Loucy (cell line): ENCODE results near the gene MACROD1.

Source experiments
- H2AFZ ChIP-seq: fragments of 200-600 bp; sonication (generic); 2 replicates; pipeline ENCODE4 v1.6.0; 2016; ENCODE audit warnings: antibody characterized with exemption, mild to moderate bottlenecking, low read length, moderate library complexity
- H3F3A ChIP-seq: fragments of 200-600 bp; 2 replicates; pipeline ENCODE4 v1.6.0; 2016; ENCODE audit warnings: antibody characterized with exemption, low read depth, mild to moderate bottlenecking
- H3K27me3 ChIP-seq: fragments of 200-600 bp; sonication (generic); 2 replicates; pipeline ENCODE4 v1.6.1; 2014; ENCODE audit warnings: low read length, mild to moderate bottlenecking; ENCODE audit not compliant: insufficient read depth, poor library complexity, severe bottlenecking
- H3K36me3 ChIP-seq: fragments of 200-600 bp; sonication (generic); 2 replicates; pipeline ENCODE4 v1.6.1; 2016; ENCODE audit warnings: low read length; ENCODE audit not compliant: insufficient read depth
- H3K4me1 ChIP-seq: fragments of 200-600 bp; sonication (generic); 2 replicates; pipeline ENCODE4 v1.5.1; 2014; ENCODE audit warnings: low read length, mild to moderate bottlenecking; ENCODE audit not compliant: insufficient read depth, poor library complexity, severe bottlenecking
- H3K4me2 ChIP-seq: fragments of 200-600 bp; sonication (generic); 2 replicates; pipeline ENCODE4 v1.6.0; 2014; ENCODE audit warnings: antibody characterized with exemption, low read length, low read depth, mild to moderate bottlenecking; ENCODE audit not compliant: poor library complexity, severe bottlenecking
- H3K4me3 ChIP-seq: fragments of 200-600 bp; sonication (generic); 2 replicates; pipeline ENCODE4 v1.5.1; 2014; ENCODE audit warnings: low read length, mild to moderate bottlenecking, mixed read lengths; ENCODE audit not compliant: poor library complexity, severe bottlenecking
- H3K79me2 ChIP-seq: fragments of 200-600 bp; sonication (generic); 2 replicates; pipeline ENCODE4 v1.6.1; 2014; ENCODE audit warnings: low read length; ENCODE audit not compliant: insufficient read depth
- H3K9ac ChIP-seq: fragments of 200-600 bp; sonication (generic); 2 replicates; pipeline ENCODE4 v1.6.0; 2014; ENCODE audit warnings: mild to moderate bottlenecking, low read depth, low read length, moderate library complexity; ENCODE audit not compliant: poor library complexity, severe bottlenecking
- H3K9me2 ChIP-seq: fragments of 200-600 bp; sonication (generic); replicated peaks from 2 replicates; pipeline ENCODE4 v1.6.1; 2016; ENCODE audit warnings: low read depth, low read length, mixed read lengths
- H3K9me3 ChIP-seq: fragments of 200-600 bp; sonication (generic); 2 replicates; pipeline ENCODE4 v1.6.1; 2014; ENCODE audit warnings: mild to moderate bottlenecking, antibody characterized with exemption, low read length, low read depth; ENCODE audit not compliant: insufficient read depth
- H4K20me1 ChIP-seq: fragments of 200-600 bp; sonication (generic); 2 replicates; pipeline ENCODE4 v1.6.0; 2014; ENCODE audit warnings: antibody characterized with exemption, low read length, mild to moderate bottlenecking; ENCODE audit not compliant: insufficient read depth, poor library complexity, severe bottlenecking
- EZH2phosphoT487 ChIP-seq: fragments of 200-600 bp; IDR thresholded peaks from 2 replicates; pipeline ENCODE4 v1.6.1; 2018; ENCODE audit warnings: antibody characterized with exemption, mild to moderate bottlenecking, moderate library complexity, borderline replicate concordance
- TF ChIP-seq, protein P1 (sequence below): fragments of 200-600 bp; sonication (generic); conservative IDR thresholded peaks from 2 replicates; pipeline ENCODE4 v1.5.1; 2014; ENCODE audit warnings: mild to moderate bottlenecking, antibody characterized with exemption, low read length

Gene MACROD1

DNA sequence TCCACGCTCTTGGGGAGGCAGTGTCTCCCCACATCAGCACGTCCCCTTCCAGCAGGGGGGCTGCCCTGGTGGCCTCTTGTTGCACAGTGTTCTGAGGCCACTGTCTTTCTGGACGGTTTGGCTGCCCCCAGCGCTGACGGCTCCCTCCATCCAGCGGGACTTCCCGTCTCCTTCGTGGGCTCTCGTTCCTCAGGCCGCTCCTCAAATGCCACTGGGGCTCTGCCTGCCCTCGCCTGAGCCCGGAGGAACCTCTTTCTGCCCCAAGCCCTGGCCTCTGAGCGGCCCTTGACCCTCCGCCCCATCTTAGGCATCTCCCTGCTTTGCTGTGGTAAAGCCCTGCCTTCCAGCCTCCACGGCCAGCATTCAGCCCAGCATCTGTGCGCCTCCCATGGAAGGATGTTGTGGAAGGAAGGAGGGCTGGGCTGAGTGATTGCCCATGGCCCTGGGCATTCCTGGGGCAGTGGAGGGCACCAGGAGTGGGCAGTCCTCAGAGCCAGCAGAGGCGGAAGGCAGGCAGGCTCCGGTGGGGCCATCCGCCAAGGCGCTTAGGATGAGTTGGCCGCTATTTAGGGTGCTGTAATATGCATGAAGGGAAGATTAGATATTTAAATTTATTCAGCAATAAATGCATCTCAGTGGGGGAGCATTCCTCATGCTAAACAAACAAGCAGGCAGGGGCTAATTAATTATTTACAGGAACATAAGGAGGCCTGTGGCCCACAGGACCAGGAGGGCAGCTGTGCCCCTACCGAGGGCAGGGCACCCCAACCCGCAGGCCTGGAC lies 161.9 kb downstream of the MACROD1 start:
- H3K9ac ChIP-seq = no peak overlapping the region
- no peak overlapping the region for H2AFZ ChIP-seq
- no peak overlapping the region for H3K4me2 ChIP-seq
- no peaks in the 10 kb centered on the region for H3K27me3 ChIP-seq
- peaks cover 7% of the 10 kb centered on the region; the same call in 1 of the 2 replicates for H3K36me3 ChIP-seq
- H4K20me1 ChIP-seq = peaks cover 6% of the 10 kb centered on the region
- H3K9me2 ChIP-seq = no peaks in the 10 kb centered on the region
- no peaks in the 10 kb centered on the region for H3K79me2 ChIP-seq
- TF ChIP-seq, protein P1, sequence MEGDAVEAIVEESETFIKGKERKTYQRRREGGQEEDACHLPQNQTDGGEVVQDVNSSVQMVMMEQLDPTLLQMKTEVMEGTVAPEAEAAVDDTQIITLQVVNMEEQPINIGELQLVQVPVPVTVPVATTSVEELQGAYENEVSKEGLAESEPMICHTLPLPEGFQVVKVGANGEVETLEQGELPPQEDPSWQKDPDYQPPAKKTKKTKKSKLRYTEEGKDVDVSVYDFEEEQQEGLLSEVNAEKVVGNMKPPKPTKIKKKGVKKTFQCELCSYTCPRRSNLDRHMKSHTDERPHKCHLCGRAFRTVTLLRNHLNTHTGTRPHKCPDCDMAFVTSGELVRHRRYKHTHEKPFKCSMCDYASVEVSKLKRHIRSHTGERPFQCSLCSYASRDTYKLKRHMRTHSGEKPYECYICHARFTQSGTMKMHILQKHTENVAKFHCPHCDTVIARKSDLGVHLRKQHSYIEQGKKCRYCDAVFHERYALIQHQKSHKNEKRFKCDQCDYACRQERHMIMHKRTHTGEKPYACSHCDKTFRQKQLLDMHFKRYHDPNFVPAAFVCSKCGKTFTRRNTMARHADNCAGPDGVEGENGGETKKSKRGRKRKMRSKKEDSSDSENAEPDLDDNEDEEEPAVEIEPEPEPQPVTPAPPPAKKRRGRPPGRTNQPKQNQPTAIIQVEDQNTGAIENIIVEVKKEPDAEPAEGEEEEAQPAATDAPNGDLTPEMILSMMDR = no peak
- TF ChIP-seq EZH2phosphoT487 = no peak
- no peaks in the 10 kb centered on the region for H3K4me1 ChIP-seq
- no peaks in the 10 kb centered on the region for H3F3A ChIP-seq
- no peak overlapping the region for H3K4me3 ChIP-seq
- no peaks in the 10 kb centered on the region for H3K9me3 ChIP-seq

DNA sequence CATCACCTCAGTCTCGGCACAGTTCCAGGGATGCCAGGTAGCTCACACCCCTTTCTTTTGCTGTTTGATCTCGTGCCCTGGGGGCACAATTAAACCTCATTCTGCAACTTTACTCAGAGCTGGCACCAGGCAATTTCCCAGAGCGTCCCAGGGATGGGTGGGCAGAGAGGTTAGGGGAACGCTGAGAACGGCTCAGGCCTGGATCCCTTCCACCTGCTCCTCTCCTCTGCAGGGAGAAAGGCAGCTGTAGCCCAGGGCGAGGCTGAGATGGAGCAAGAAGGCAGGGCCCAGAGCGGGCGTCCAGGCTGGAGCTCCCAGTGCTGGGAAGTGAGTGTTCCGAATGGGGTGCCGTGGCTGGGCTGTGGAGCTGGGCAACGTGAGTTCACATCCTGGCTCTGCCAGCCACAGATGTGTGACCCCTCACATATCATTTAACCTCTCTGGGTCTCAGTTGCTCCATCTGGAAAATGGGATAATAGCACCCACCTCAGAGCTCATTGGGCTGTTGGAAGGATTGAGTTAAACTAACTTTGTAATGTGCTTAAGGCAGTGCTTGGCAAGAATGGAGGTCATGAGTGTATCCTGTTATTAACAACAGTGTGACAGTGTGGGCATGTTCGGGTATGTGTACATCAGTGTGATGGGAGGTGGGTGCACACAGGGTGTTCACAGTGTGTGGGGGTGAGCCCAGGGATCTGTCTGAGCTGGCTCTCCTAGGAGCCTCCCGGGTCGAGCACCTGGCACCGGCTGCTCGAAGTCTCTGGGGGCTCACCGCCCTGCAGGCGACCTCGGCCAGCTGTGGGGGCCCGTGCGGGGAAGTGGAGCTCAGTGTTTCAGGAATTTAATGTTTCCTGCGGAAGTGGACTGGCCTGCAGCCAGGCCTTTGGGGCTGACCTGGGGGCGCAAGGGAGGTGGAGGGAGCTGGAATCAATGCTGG lies 164.2 kb downstream of the MACROD1 start:
- no peaks in the 10 kb centered on the region for H3K4me1 ChIP-seq
- no peaks in the 10 kb centered on the region for H3K9me3 ChIP-seq
- no peaks in the 10 kb centered on the region for H3K9me2 ChIP-seq
- no peak overlapping the region for H3K4me3 ChIP-seq
- H3F3A ChIP-seq = no peaks in the 10 kb centered on the region
- no peak overlapping the region for H3K4me2 ChIP-seq
- no peak overlapping the region for H2AFZ ChIP-seq
- no peak for TF ChIP-seq EZH2phosphoT487
- H4K20me1 ChIP-seq = peaks cover 6% of the 10 kb centered on the region
- no peak overlapping the region for H3K9ac ChIP-seq
- H3K36me3 ChIP-seq = peaks cover 25% of the 10 kb centered on the region; the same call in 1 of the 2 replicates
- no peaks in the 10 kb centered on the region for H3K79me2 ChIP-seq
- H3K27me3 ChIP-seq = no peaks in the 10 kb centered on the region

DNA sequence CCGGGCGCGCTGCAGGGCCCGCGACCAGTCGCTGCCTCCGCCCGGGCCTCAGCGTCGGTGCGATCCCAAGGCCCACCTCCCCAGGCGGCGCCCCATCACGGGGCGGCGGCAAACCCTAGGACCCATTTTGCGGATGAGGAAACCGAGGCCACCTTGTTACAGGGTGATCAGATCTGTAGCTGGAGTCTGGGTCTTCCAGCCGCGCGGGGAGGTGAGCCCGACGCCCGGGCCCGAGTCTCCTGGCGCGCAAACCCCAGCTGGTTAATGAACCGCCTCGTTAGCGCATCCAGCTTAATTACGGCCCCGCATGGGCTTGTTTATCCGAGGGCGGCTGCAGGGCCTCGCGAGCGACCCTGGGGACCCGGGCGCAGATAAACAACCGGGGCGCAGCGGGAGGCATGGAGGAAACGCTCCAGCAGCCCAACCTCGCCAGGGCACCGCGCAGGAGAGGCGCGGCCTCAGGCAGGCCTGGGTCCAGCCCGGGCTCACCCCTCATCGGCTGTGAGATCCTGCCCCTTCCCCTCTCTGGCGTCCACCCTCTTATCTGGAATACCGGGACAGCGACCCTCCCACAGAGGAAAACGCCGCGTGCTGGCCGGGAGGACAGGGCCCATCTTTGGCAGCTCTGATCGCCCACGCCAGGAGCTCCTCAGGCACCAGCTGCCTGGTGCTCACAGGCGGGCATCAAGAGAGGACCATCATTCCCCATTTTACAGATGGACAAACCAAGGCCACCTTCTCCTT lies 165.0 kb downstream of the MACROD1 start:
- H3K27me3 ChIP-seq = no peaks in the 10 kb centered on the region
- H3F3A ChIP-seq = no peaks in the 10 kb centered on the region
- no peak overlapping the region for H3K4me2 ChIP-seq
- no peak overlapping the region for H3K4me3 ChIP-seq
- no peaks in the 10 kb centered on the region for H3K4me1 ChIP-seq
- no peaks in the 10 kb centered on the region for H3K9me3 ChIP-seq
- H3K9ac ChIP-seq = no peak overlapping the region
- H3K9me2 ChIP-seq = no peaks in the 10 kb centered on the region
- H3K36me3 ChIP-seq = peaks cover 34% of the 10 kb centered on the region; the same call in 1 of the 2 replicates
- TF ChIP-seq EZH2phosphoT487 = no peak
- TF ChIP-seq, protein P1 = no peak
- peaks cover 6% of the 10 kb centered on the region for H4K20me1 ChIP-seq
- no peak overlapping the region for H2AFZ ChIP-seq
- H3K79me2 ChIP-seq = no peaks in the 10 kb centered on the region
